Measurements from ENCODE around the gene FAM120A.

The FAM120A gene

GRCh38 chr9:93595861-93596365, 144.4 kb downstream of the FAM120A start:
- no peak for DNase-seq (ENCODE audit: low read depth)

- DNase-seq (ENCODE audit: low read depth), result no peak
Observed at GRCh38 chr9:93596399-93596798, 144.9 kb downstream of the FAM120A start.

GRCh38 chr9:93597142-93597706, 145.7 kb downstream of the FAM120A start:
- no peak for DNase-seq (ENCODE audit: low read depth)

GRCh38 chr9:93597871-93598646, 146.6 kb downstream of the FAM120A start:
- DNase-seq (ENCODE audit: low read depth), result no peak

GRCh38 chr9:93598647-93599241, 147.3 kb downstream of the FAM120A start:
- DNase-seq (ENCODE audit: low read depth), result no peak

- DNase-seq (ENCODE audit: low read depth), result no peak
Observed at GRCh38 chr9:93599571-93600403, 148.3 kb downstream of the FAM120A start.

- DNase-seq (ENCODE audit: low read depth), result no peak
Observed at GRCh38 chr9:93600504-93600903, 149.0 kb downstream of the FAM120A start.

GRCh38 chr9:93601063-93601462, 149.6 kb downstream of the FAM120A start:
- DNase-seq (ENCODE audit: low read depth), result no peak

- no peak for DNase-seq (ENCODE audit: low read depth)
Observed at GRCh38 chr9:93601666-93602065, 150.2 kb downstream of the FAM120A start.

GRCh38 chr9:93603011-93603410, 151.5 kb downstream of the FAM120A start:
- no peak for DNase-seq (ENCODE audit: low read depth)

- DNase-seq (ENCODE audit: low read depth), result no peak
Observed at GRCh38 chr9:93603906-93604326, 152.4 kb downstream of the FAM120A start.

- no peak for DNase-seq (ENCODE audit: low read depth)
Observed at GRCh38 chr9:93606187-93606586, 154.7 kb downstream of the FAM120A start.

GRCh38 chr9:93610206-93610605, 158.7 kb downstream of the FAM120A start:
- no peak for DNase-seq (ENCODE audit: low read depth)

GRCh38 chr9:93612052-93612795, 160.7 kb downstream of the FAM120A start:
- DNase-seq (ENCODE audit: low read depth), result no peak

GRCh38 chr9:93612796-93613154, 161.3 kb downstream of the FAM120A start:
- DNase-seq (ENCODE audit: low read depth), result no peak

- DNase-seq (ENCODE audit: low read depth), result no peak
Observed at GRCh38 chr9:93613174-93613573, 161.7 kb downstream of the FAM120A start.

- DNase-seq (ENCODE audit: low read depth), result no peak
Observed at GRCh38 chr9:93613791-93614190, 162.3 kb downstream of the FAM120A start.

- DNase-seq (ENCODE audit: low read depth), result no peak
Observed at GRCh38 chr9:93614830-93615468, 163.5 kb downstream of the FAM120A start.

All from stimulated activated CD8-positive, alpha-beta memory T cell treated with anti-CD3 and anti-CD28 coated beads, Interleukin-12 subunit alpha, Interleukin-12 subunit beta, amount 100 ng/mL, for 1 hour (primary cell).